ENCODE results near the gene APBB2. TPM values are rescaled to one million over a fixed set of nuclear protein-coding genes. Genes with fewer than 3 reads are reported as not detected.
"Not testable (repeated sequence)": the region's sequence is repeated elsewhere in the genome, so short reads cannot be mapped to it uniquely, and the experiment has no call there.

The APBB2 gene
- polyA plus RNA-seq, 4 donors = 53.4 to 101 (median 54.3) TPM

GRCh38 chr4:41038304-41038703, 176.0 kb downstream of the APBB2 start:
- DNase-seq (ENCODE audit: low read depth in 4 of 4, low spot score in 3 of 4) = no peak

GRCh38 chr4:41029098-41029497, 185.2 kb downstream of the APBB2 start:
- DNase-seq (ENCODE audit: low read depth in 4 of 4, low spot score in 3 of 4) = no peak

GRCh38 chr4:41028392-41029076, 185.8 kb downstream of the APBB2 start:
- DNase-seq (ENCODE audit: low read depth in 4 of 4, low spot score in 3 of 4) = no peak

- no peak for DNase-seq (ENCODE audit: low read depth in 4 of 4, low spot score in 3 of 4)
Observed at GRCh38 chr4:41026971-41027370, 187.4 kb downstream of the APBB2 start.

- DNase-seq (ENCODE audit: low read depth in 4 of 4, low spot score in 3 of 4) = no peak
Observed at GRCh38 chr4:41025824-41026223, 188.5 kb downstream of the APBB2 start.

GRCh38 chr4:41024556-41025491, 189.5 kb downstream of the APBB2 start:
- DNase-seq (ENCODE audit: low read depth in 4 of 4, low spot score in 3 of 4) = no peak

GRCh38 chr4:41022116-41022515, 192.2 kb downstream of the APBB2 start:
- no peak for DNase-seq (ENCODE audit: low read depth in 4 of 4, low spot score in 3 of 4)

- DNase-seq (ENCODE audit: low read depth in 4 of 4, low spot score in 3 of 4) = no peak
Observed at GRCh38 chr4:41015016-41015675, 199.2 kb downstream of the APBB2 start.

GRCh38 chr4:41014158-41014557, 200.2 kb downstream of the APBB2 start:
- no peak for DNase-seq (ENCODE audit: low read depth in 4 of 4, low spot score in 3 of 4)

GRCh38 chr4:41013746-41014145, 200.6 kb downstream of the APBB2 start:
- no peak for DNase-seq (ENCODE audit: low read depth in 4 of 4, low spot score in 3 of 4)

GRCh38 chr4:41012911-41013310, 201.4 kb downstream of the APBB2 start:
- DNase-seq (ENCODE audit: low read depth in 4 of 4, low spot score in 3 of 4) = no peak

GRCh38 chr4:41012293-41012692, 202.0 kb downstream of the APBB2 start:
- no peak for DNase-seq (ENCODE audit: low read depth in 4 of 4, low spot score in 3 of 4)

GRCh38 chr4:41009411-41009810, 204.9 kb downstream of the APBB2 start:
- no peak for DNase-seq (ENCODE audit: low read depth in 4 of 4, low spot score in 3 of 4)

- DNase-seq (ENCODE audit: low read depth in 4 of 4, low spot score in 3 of 4) = no peak
Observed at GRCh38 chr4:41006141-41006540, 208.2 kb downstream of the APBB2 start.

- DNase-seq (ENCODE audit: low read depth in 4 of 4, low spot score in 3 of 4) = no peak
Observed at GRCh38 chr4:41002309-41002708, 212.0 kb downstream of the APBB2 start.

GRCh38 chr4:41000356-41000755, 214.0 kb downstream of the APBB2 start:
- DNase-seq (ENCODE audit: low read depth in 4 of 4, low spot score in 3 of 4) = no peak

- DNase-seq (ENCODE audit: low read depth in 4 of 4, low spot score in 3 of 4) = no peak
Observed at GRCh38 chr4:40998675-40999358, 215.5 kb downstream of the APBB2 start.

- no peak for DNase-seq (ENCODE audit: low read depth in 4 of 4, low spot score in 3 of 4)
Observed at GRCh38 chr4:40995850-40996249, 218.5 kb downstream of the APBB2 start.

- DNase-seq (ENCODE audit: low read depth in 4 of 4, low spot score in 3 of 4) = not testable (repeated sequence)
Observed at GRCh38 chr4:40994321-40994720, 220.0 kb downstream of the APBB2 start.

- not testable (repeated sequence) for DNase-seq (ENCODE audit: low read depth in 4 of 4, low spot score in 3 of 4)
Observed at GRCh38 chr4:40993296-40993693, 221.0 kb downstream of the APBB2 start.
